ENCODE data around the gene CHST7.
"Not testable (repeated sequence)": the region's sequence is repeated elsewhere in the genome, so short reads cannot be mapped to it uniquely, and the experiment has no call there.

CHST7 gene

DNA sequence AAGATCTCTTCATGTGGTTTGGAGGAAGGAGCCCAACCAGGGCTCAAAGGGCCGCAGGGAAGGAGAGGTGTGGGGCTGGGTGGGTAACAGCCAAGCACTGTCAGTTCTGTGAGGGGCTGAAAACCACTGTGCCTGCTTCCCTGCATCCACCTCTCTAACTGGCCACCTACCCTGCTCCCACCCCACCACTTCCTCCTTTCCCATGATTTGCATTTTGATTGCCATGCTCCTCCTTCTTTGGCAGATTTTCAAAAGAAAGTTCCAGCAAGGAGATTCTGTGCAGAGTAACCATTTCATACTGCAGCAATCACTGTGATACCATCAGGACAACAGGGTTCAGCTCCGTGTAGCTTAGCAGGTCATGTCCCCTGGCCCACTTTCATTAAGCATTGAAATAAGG lies 30.1 kb upstream of the CHST7 start:
- no peak overlapping the region for H3K4me2 ChIP-seq
- peaks cover 31% of the 10 kb centered on the region for H3K79me2 ChIP-seq (ENCODE audit: insufficient read depth, low read depth)
- no peaks in the 10 kb centered on the region for H4K20me1 ChIP-seq (ENCODE audit: insufficient read depth)
- no peaks in the 10 kb centered on the region for H3K27me3 ChIP-seq (ENCODE audit: insufficient read depth, low read depth)
- H3K4me1 ChIP-seq (ENCODE audit: low read depth, poor library complexity, severe bottlenecking) = peaks cover 11% of the 10 kb centered on the region
- H2AFZ ChIP-seq (ENCODE audit: low read depth) = no peak overlapping the region
- no peak overlapping the region for H3K9ac ChIP-seq
- no peak overlapping the region for H3K27ac ChIP-seq
- H3K36me3 ChIP-seq (ENCODE audit: insufficient read depth) = no peaks in the 10 kb centered on the region
- TF ChIP-seq, protein P1, sequence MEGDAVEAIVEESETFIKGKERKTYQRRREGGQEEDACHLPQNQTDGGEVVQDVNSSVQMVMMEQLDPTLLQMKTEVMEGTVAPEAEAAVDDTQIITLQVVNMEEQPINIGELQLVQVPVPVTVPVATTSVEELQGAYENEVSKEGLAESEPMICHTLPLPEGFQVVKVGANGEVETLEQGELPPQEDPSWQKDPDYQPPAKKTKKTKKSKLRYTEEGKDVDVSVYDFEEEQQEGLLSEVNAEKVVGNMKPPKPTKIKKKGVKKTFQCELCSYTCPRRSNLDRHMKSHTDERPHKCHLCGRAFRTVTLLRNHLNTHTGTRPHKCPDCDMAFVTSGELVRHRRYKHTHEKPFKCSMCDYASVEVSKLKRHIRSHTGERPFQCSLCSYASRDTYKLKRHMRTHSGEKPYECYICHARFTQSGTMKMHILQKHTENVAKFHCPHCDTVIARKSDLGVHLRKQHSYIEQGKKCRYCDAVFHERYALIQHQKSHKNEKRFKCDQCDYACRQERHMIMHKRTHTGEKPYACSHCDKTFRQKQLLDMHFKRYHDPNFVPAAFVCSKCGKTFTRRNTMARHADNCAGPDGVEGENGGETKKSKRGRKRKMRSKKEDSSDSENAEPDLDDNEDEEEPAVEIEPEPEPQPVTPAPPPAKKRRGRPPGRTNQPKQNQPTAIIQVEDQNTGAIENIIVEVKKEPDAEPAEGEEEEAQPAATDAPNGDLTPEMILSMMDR (conservative IDR thresholded peaks at IDR 0.05; ENCODE audit: low read depth, low read length) = no peak
- no peak overlapping the region for H3K4me3 ChIP-seq (IDR thresholded peaks at IDR 0.05; ENCODE audit: insufficient read depth, low read depth, low read length)

GRCh38 chrX:46544527-46544926 lies 29.0 kb upstream of the CHST7 start:
- Histone ChIP-seq H3K27ac (peak overlapping the region; percentile 58; the same call in 1 of the 2 replicates), H2AFZ (ENCODE audit: low read depth) (peak overlapping the region; percentile 76), H3K4me2 (peak overlapping the region; percentile 80), H3K79me2 (ENCODE audit: insufficient read depth, low read depth) (peaks cover 31% of the 10 kb centered on the region), H3K9ac (peak overlapping the region; percentile 95; the same call in 1 of the 2 replicates), H3K4me1 (ENCODE audit: low read depth, poor library complexity, severe bottlenecking) (peaks cover 11% of the 10 kb centered on the region)
- not testable (repeated sequence) for H3K27me3 ChIP-seq (ENCODE audit: insufficient read depth, low read depth); H4K20me1 ChIP-seq (ENCODE audit: insufficient read depth); H3K36me3 ChIP-seq (ENCODE audit: insufficient read depth); H3K4me3 ChIP-seq (IDR thresholded peaks at IDR 0.05; ENCODE audit: insufficient read depth, low read depth, low read length)

GRCh38 chrX:46545111-46546005 lies 28.2 kb upstream of the CHST7 start, which contains the start of gene ZNF674:
Gene ZNF674 (minus strand): TSS chrX:46545421. CDS start chrX:46542087, 3,334 bp downstream.
- Histone ChIP-seq H2AFZ (ENCODE audit: low read depth) (peak within 1 kb of the TSS; percentile 76), H4K20me1 (ENCODE audit: insufficient read depth) (no peaks in the 10 kb centered on the region)

DNA sequence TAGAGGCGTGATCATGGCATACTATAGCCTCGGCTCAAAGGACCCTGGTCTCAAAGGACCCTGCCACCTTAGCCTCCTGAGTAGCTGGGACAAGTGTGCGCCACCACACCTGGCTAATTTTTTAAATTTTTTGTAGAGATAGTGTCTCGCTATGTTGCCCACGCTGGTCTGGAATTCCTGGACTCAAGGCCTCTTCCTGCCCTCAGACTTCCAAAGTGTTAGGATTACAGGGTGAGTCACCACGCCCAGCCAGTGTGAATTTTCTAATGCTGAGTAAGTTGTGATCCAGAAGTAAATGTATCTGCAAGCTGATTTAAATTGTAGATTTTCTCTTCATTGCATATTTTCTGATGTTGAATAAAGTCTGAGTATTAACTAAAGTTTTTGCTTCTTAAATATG lies 25.7 kb upstream of the CHST7 start:
- no peak overlapping the region for H3K27ac ChIP-seq
- H3K4me3 ChIP-seq (IDR thresholded peaks at IDR 0.05; ENCODE audit: insufficient read depth, low read depth, low read length) = no peak overlapping the region
- TF ChIP-seq, protein P1 (conservative IDR thresholded peaks at IDR 0.05; ENCODE audit: low read depth, low read length) = no peak
- no peak overlapping the region for H3K9ac ChIP-seq
- H2AFZ ChIP-seq (ENCODE audit: low read depth) = no peak overlapping the region
- H3K4me2 ChIP-seq = no peak overlapping the region
- H3K4me1 ChIP-seq (ENCODE audit: low read depth, poor library complexity, severe bottlenecking) = peaks cover 11% of the 10 kb centered on the region
- no peaks in the 10 kb centered on the region for H4K20me1 ChIP-seq (ENCODE audit: insufficient read depth)
- H3K27me3 ChIP-seq (ENCODE audit: insufficient read depth, low read depth) = no peaks in the 10 kb centered on the region
- H3K36me3 ChIP-seq (ENCODE audit: insufficient read depth) = no peaks in the 10 kb centered on the region
- H3K79me2 ChIP-seq (ENCODE audit: insufficient read depth, low read depth) = peaks cover 31% of the 10 kb centered on the region

More at GRCh38 chrX:46545111-46546005, 28.2 kb upstream of the CHST7 start, which contains the start of gene ZNF674:
- H3K79me2 ChIP-seq (ENCODE audit: insufficient read depth, low read depth) = peaks cover 31% of the 10 kb centered on the region
- H3K27ac ChIP-seq = peak within 1 kb of the TSS; percentile 75
- TF ChIP-seq, protein P1 (conservative IDR thresholded peaks at IDR 0.05; ENCODE audit: low read depth, low read length) = peak; percentile 52
- H3K36me3 ChIP-seq (ENCODE audit: insufficient read depth) = no peaks in the 10 kb centered on the region
- no peak within 1 kb of the TSS for H3K4me3 ChIP-seq (IDR thresholded peaks at IDR 0.05; ENCODE audit: insufficient read depth, low read depth, low read length)
- H3K4me2 ChIP-seq = peak within 1 kb of the TSS; percentile 98
- H3K9ac ChIP-seq = peak within 1 kb of the TSS; percentile 95
- H3K27me3 ChIP-seq (ENCODE audit: insufficient read depth, low read depth) = no peaks in the 10 kb centered on the region
- H3K4me1 ChIP-seq (ENCODE audit: low read depth, poor library complexity, severe bottlenecking) = peaks cover 11% of the 10 kb centered on the region

- H3K79me2 ChIP-seq (ENCODE audit: insufficient read depth, low read depth) = peaks cover 31% of the 10 kb centered on the region
- no peaks in the 10 kb centered on the region for H4K20me1 ChIP-seq (ENCODE audit: insufficient read depth)
- H3K4me2 ChIP-seq = no peak overlapping the region
- H3K4me3 ChIP-seq (IDR thresholded peaks at IDR 0.05; ENCODE audit: insufficient read depth, low read depth, low read length) = no peak overlapping the region
- no peak overlapping the region for H2AFZ ChIP-seq (ENCODE audit: low read depth)
- TF ChIP-seq, protein P1 (conservative IDR thresholded peaks at IDR 0.05; ENCODE audit: low read depth, low read length) = no peak
- H3K4me1 ChIP-seq (ENCODE audit: low read depth, poor library complexity, severe bottlenecking) = peaks cover 7% of the 10 kb centered on the region
- H3K36me3 ChIP-seq (ENCODE audit: insufficient read depth) = no peaks in the 10 kb centered on the region
- H3K9ac ChIP-seq = no peak overlapping the region
- no peak overlapping the region for H3K27ac ChIP-seq
- no peaks in the 10 kb centered on the region for H3K27me3 ChIP-seq (ENCODE audit: insufficient read depth, low read depth)
These were observed 23.7 kb upstream of the CHST7 start for GRCh38 chrX:46549914-46550313.
